ENCODE results near the gene KSR1.

- TF ChIP-seq CTCF (conservative IDR thresholded peaks at IDR 0.05): no peak
- TF ChIP-seq EZH2 (IDR thresholded peaks at IDR 0.05; ENCODE audit: low read depth): no peak
Observed at GRCh38 chr17:27543464-27543856, 87.2 kb downstream of the KSR1 start.
